ENCODE data around the gene TIMM21.

Gene TIMM21, protein sequence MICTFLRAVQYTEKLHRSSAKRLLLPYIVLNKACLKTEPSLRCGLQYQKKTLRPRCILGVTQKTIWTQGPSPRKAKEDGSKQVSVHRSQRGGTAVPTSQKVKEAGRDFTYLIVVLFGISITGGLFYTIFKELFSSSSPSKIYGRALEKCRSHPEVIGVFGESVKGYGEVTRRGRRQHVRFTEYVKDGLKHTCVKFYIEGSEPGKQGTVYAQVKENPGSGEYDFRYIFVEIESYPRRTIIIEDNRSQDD

DNA sequence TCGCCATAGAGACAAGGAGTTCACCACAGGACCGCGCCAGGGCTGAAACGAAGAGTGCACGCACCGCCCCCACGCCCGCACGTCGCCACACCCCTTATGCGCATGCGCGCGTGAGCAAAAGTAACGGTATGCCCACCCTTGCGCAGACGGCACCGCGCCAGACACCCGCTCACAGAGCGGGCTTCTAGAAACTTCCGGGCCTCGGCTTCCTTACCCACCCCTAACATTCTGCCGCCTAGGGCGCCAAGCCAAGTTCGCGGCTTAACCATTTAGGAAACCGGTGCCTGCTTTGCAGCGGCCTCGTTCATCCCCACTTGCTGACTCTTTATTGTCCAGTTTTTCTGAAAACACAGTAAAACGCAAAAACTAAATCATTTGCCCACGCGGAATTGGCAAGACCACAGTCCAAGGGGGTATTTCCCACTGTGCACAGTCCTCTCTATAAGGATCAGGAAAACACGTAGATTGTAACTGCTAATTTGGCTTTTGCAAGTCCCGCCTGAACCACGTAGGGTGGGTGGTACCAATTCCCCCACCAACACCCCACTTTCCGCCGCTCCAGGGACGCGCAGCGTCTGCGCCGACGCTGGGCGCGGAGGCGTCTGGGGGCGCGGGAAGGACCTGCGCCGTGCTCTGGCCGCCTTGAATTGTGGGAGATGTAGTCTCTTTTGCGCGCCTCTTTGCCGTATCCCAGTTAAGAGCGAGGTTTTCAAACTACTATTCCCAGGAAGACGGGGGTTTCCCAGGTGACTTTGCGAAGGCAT, at the start of gene TIMM21, which contains the start of gene FBXO15:
TIMM21 (plus strand) TSS at position 745 of the 764 bp plus-strand sequence. CDS start 286 bp downstream, outside the sequence.
FBXO15 (minus strand) TSS at position 56 of the 764 bp plus-strand sequence; CDS start at position 7, 49 bp downstream.
- peak; percentile 95 for DNase-seq

DNA sequence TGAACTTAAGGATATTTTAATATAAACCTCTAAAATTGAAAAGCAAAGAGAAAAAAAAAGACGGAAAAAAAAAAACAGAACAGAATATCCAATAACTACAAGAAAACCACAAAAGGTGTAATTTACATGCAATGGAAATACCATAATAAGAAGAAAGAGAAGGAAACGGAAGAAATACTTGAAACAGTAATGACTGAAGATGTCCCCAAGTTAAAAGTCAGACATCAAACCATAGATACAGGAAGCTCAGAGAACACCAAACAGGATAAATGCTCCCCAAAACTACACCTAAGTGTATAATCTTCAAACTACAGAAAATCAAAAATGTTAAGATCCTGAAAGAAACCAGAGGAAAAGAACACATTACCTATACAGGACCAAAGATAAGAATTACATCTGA, 39.9 kb upstream of the TIMM21 start:
- no peak for DNase-seq

DNA sequence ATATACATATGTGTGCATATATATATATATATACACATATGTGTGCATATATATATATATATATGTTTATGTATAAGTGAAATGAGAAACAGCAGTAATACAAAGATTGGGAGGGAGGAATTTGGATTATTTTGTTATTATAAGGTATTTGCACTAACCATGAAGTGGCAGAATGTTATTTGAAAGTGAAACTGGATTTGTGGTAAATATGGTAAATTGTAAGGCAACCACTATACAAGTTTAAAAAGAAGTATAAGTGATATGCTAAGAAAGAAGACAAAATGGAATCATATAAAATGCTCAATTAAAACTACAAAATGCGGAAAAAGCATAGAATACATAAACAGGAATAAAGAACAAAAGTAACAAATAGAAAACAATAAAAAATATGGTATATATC, 38.2 kb upstream of the TIMM21 start:
- no peak for DNase-seq

DNA sequence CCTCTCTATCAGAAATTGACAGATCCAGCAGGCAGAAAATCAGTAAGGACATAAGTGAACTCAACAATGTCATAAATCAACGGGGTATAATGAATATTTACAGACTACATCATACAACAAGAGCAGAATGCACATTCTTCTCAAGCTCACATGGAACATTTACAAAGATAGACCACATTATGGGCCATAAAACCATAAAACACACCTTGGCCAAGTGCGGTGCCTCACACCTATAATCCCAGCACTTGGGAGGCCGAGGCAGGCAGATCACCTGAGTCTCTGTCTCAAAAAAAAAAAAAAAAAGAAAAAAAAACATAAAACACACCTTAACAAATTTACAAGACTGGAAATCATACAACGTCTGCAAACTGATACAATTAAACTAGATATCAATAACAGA, 37.3 kb upstream of the TIMM21 start:
- DNase-seq = no peak

- DNase-seq = no peak
Observed at GRCh38 chr18:74113711-74114110, 34.6 kb upstream of the TIMM21 start.

- no peak for DNase-seq
Observed at GRCh38 chr18:74114116-74114515, 34.2 kb upstream of the TIMM21 start.

DNA sequence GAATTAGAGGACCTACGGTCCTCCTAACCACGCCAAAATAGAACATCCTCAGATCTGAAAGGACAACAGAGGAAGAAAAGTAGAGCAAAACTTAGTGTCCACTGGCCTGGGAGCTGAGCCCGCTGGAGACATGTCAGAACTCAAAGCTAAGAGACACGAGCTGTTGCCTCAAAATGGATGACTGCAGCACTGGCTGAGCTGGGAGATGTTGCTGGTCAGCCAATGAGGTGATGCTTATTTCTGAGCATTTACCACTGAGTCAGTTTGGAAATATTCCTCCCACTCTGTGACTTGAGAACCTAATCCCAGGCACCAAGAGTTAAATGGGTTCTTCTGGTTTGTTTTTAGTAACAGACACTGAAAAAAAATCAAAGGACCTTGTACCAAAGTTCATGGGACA, 33.3 kb upstream of the TIMM21 start:
- DNase-seq = no peak

DNA sequence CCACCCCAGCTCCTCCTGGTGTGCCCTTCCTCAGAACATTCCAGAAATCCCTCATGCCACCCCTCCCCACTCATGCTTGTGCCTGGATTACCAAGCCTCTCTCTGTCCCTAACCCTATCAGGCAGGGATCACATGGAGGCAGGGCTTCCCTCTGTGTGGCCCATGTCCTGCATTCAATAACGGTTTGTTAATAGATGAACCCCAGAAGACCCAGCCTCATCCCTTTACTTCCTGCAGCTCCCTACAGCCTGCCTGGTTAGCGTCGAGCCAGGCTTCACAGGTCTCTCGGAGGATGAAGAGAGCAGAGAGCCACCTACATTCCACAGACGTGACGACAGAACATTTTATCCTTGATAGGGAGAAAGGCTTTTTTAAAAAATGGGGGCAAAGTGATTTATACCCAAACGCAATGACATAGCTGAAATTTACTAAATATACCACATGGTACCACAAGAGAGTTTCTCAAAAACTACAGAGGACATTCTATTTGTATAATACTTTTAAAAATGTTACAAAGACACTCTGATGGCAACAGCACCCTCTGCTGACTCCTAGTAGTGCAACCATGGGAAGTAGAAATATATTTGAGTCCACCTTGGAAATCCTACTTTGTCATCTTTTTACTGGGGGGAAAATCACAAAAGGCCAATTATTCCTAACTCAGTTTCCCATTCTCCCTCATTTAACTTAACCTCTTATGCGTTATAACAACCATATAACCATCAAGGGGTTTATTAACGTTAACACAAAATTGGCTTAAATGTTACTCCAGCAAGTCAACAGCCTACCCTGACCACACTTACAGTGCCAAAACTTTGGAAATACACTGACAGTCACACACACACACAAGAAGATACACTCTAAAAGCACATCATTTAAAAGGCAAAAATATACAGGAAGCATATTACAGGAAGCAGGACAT, 31.4 kb upstream of the TIMM21 start:
- no peak for DNase-seq

DNA sequence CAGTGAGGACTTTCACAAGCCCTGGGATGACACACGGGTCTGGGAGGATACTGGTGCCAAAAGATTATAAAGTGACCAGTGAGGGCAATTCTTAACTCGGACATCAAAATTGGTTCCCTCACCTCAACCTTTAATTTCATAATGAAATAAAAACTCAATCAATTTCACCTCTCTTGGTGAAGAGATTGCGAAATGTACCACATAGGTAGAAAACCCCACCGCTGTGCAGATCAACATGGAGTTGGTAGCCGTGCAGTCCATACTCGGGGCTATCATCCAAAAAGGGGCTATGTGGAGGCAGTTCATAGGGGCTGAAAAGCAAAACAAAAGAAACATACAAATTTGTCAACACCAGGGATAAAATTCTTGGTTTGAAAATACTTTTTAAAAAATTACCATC, 25.1 kb upstream of the TIMM21 start:
- no peak for DNase-seq

DNA sequence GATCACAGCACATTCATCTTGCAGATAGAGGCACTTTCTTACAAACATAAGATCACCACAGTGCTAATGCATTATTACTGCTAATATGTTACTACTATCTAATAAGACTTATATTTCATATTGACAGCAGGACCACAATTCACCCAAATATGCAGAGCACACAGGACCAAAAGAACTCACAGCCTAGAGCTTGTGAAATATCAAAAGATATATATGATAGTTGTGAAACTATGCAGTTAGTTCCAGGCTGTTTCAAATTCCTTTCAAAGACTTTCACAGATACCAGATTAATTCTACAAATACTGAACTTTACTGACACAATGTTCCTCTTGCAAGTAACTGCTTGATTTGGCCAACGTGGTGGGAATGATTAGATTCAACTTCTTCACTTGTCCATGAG, 23.7 kb upstream of the TIMM21 start:
- DNase-seq = no peak

DNA sequence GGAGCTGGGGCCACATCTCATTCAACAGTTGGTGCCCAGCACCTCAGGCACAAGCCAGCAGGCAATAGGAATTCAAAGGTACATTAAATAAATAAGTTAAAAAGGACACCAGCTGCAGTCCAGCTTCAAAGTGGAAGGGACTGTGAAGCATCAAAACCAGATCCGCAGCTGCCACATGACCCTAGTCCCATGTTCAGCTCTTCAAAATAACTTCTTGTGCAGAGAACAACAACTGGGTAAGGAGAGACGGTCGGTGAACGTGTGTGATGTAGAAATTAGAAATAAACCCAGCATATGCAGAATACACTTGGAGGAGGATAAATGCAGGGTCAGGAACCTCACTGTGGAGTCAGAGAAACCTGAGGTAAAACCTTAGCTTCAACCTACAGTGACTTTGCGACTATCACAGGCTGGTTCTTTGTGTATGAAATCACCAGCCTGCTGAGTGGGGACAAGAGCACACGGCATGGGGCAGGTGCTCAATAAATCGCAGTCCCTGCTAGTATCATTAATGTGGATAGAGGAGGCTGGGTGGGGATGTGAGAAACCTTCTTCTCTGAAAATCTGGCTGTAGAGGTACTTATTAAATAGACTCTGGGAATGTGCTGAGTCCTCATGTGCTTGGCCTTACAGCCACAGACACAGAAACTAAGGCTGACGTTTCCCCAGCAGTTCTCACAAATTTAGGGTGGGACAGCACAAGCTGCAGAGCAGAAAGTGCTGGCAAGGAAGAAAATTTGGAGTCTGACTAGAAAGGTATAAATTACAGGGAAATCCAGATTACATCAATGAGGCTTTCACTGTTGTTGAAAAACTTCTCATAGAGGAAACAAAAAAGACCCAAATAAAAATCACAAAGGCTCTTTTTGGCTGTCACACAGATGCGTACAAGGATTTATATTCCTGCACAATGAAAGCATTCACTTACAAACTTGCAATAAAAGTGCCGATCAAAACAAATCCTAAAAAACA, 21.4 kb upstream of the TIMM21 start:
- DNase-seq = no peak

GRCh38 chr18:74128159-74128558, 20.2 kb upstream of the TIMM21 start:
- DNase-seq = no peak

GRCh38 chr18:74131124-74131523, 17.2 kb upstream of the TIMM21 start:
- no peak for DNase-seq

- no peak for DNase-seq
Observed at GRCh38 chr18:74132201-74132600, 16.1 kb upstream of the TIMM21 start.

GRCh38 chr18:74137920-74138538, 10.3 kb upstream of the TIMM21 start:
- no peak for DNase-seq

GRCh38 chr18:74139411-74139810, 8.9 kb upstream of the TIMM21 start:
- DNase-seq = no peak

GRCh38 chr18:74139888-74140287, 8.4 kb upstream of the TIMM21 start:
- peak; percentile 14 for DNase-seq

DNA sequence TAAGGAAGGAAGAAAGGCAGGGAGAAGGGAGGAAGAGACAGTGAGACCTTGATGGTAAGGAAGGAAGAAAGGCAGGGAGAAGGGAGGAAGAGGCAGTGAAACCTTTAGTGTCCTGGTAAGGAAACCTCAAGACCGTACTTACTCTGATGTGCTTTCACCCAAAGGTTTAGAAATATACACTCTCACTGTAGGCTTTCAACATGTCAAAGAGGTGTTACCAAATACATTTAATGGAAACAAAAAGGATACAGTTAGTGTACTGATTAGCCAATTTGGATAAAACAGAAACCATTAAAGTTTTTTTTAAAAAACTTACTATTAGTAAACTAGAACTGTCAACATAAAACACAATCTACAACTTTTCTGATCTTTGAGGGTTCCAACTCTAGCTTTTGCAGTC, 7.7 kb upstream of the TIMM21 start:
- no peak for DNase-seq

- no peak for DNase-seq
Observed at GRCh38 chr18:74141667-74142066, 6.7 kb upstream of the TIMM21 start.

GRCh38 chr18:74142252-74142651, 6.1 kb upstream of the TIMM21 start:
- no peak for DNase-seq

- no peak for DNase-seq
Observed at GRCh38 chr18:74146756-74147155, 1.6 kb upstream of the TIMM21 start.

- DNase-seq = no peak
Observed at GRCh38 chr18:74147491-74147778, 888 bp upstream of the TIMM21 start.
